Right lobe of liver (tissue), 4 donors: ENCODE measurements around the gene CSNK1G3.

Experiments
- CTCF ChIP-seq, 4 donors: fragments of 200-600 bp in 3 of 4; fragments of 450-650 bp in 1 of 4; IDR thresholded peaks; one replicate each; pipeline versions ENCODE4 v1.5.1 to v1.8.0; 2016 to 2022; ENCODE audit warnings: antibody characterized with exemption in 4 of 4, mild to moderate bottlenecking in 2 of 4
- POLR2A ChIP-seq: fragments of 450-650 bp; IDR thresholded peaks from one replicate; pipeline ENCODE4 v1.6.1; 2017; ENCODE audit warnings: antibody characterized with exemption, mild to moderate bottlenecking
- donor health status: DM: no; HTN: no; CAD: no.
- donor health status: DM: no; HTN: no; CAD: no.
- donor health status: DM: no; HTN: yes; CAD: no.

DNA sequence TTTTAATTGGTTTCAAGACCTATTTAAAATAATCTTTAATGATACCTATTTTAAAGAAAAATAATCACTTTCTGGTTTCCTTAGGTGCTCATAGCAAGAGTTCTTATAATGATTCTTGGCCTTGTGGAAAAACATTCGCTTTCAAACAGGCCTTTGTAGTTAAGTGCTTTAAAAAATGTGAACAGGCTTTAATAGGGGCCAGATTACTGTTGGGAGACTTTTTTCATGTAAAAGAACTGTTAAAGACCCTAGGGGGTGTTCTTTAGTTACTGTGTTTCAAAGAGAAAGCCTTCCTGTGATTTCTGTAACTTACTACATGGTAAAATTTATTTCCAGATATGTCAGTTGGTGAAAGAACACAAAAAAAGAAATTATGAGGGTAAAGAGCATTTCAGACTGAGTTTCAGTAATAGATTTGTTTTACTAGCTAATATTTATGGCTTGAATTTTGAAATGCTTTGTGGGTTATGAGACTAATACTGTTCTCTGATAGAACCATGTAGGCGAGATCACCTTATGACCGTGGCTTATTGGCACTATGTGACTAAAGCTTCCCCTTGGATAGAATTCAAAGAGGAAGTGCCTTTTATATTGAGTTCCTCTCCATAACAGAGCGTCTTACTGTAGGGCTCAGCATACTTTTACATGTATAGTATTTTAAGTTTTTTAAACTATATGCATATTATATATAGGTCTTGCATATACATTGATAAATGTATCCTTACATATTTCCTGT is 70.7 kb downstream of the CSNK1G3 start:
- TF ChIP-seq CTCF (IDR thresholded peaks at IDR 0.05) (no peak), POLR2A (no peak)
